H54 (cell line): ENCODE data around the gene ASXL2.
"Not testable (repeated sequence)": the region's sequence is repeated elsewhere in the genome, so short reads cannot be mapped to it uniquely, and the experiment has no call there.

Experiments
- DNase-seq: peaks from one replicate; pipeline ENCODE4 v3.0.0; 2011; ENCODE audit warnings: low spot score, mixed read lengths; ENCODE audit not compliant: insufficient read length
- FAIRE-seq: peaks from 3 replicates; lab custom pipeline; 2011; peaks lifted over from hg19 to GRCh38; lab: Jason Lieb, UNC
- POLR2A ChIP-seq: IDR thresholded peaks from 2 replicates; pipeline ENCODE4 v1.6.1; 2011; ENCODE audit warnings: low read depth, mild to moderate bottlenecking, low read length

ASXL2 gene

GRCh38 chr2:25878361-25879132 lies at the start of gene ASXL2:
TSS of gene ASXL2 (minus strand) at chr2:25878487. CDS start at chr2:25878222, 265 bp downstream.
- FAIRE-seq (peak; percentile 97), DNase-seq (peak; percentile 90)
- peak; percentile 64 for TF ChIP-seq POLR2A

GRCh38 chr2:25926984-25927756 lies 48.9 kb upstream of the ASXL2 start:
- TF ChIP-seq POLR2A, result no peak
- FAIRE-seq, result no peak
- DNase-seq, result no peak

- no peak for DNase-seq
- TF ChIP-seq POLR2A, result no peak
- no peak for FAIRE-seq
Observed at GRCh38 chr2:25922501-25922900, 44.2 kb upstream of the ASXL2 start.

- no peak for TF ChIP-seq POLR2A
- FAIRE-seq, result no peak
- no peak for DNase-seq
Observed at GRCh38 chr2:25920786-25921415, 42.6 kb upstream of the ASXL2 start.

GRCh38 chr2:25920336-25920735 lies 42.0 kb upstream of the ASXL2 start:
- FAIRE-seq (no peak), DNase-seq (no peak)
- TF ChIP-seq POLR2A, result no peak

- TF ChIP-seq POLR2A, result no peak
- no peak for FAIRE-seq
- no peak for DNase-seq
Observed at GRCh38 chr2:25917832-25918231, 39.5 kb upstream of the ASXL2 start.

GRCh38 chr2:25917411-25917810 lies 39.1 kb upstream of the ASXL2 start:
- DNase-seq, FAIRE-seq: not testable (repeated sequence)

GRCh38 chr2:25915944-25916772 lies 37.9 kb upstream of the ASXL2 start:
- DNase-seq, FAIRE-seq: not testable (repeated sequence)

- FAIRE-seq, result not testable (repeated sequence)
Observed at GRCh38 chr2:25915411-25915810, 37.1 kb upstream of the ASXL2 start.

GRCh38 chr2:25913696-25913973 lies 35.3 kb upstream of the ASXL2 start:
- FAIRE-seq, DNase-seq: not testable (repeated sequence)

More at GRCh38 chr2:25915411-25915810, 37.1 kb upstream of the ASXL2 start:
- not testable (repeated sequence) for DNase-seq

GRCh38 chr2:25912851-25913695 lies 34.8 kb upstream of the ASXL2 start:
- peak; percentile 83 for FAIRE-seq
- TF ChIP-seq POLR2A, result no peak
- peak; percentile 60 for DNase-seq

GRCh38 chr2:25909574-25909973 lies 31.3 kb upstream of the ASXL2 start:
- DNase-seq, FAIRE-seq: not testable (repeated sequence)

- TF ChIP-seq POLR2A, result no peak
- FAIRE-seq, result no peak
- DNase-seq, result no peak
Observed at GRCh38 chr2:25905126-25905525, 26.8 kb upstream of the ASXL2 start.
